SJSA1 (cell line): Measurements from ENCODE around the gene RSAD2. TPM values are rescaled to one million over a fixed set of nuclear protein-coding genes. Genes with fewer than 3 reads are reported as not detected.

Experiments used
- DNase-seq, 2 experiments: peaks; one replicate each; pipeline ENCODE4 v3.0.0-alpha.2; 2015 to 2020; ENCODE audit warnings: low spot score in 2 of 2, low read depth in 1 of 2
- H3K27ac ChIP-seq: fragments of 250-450 bp; sonication (Bioruptor Pico); 2 replicates; pipeline ENCODE4 v1.5.1; 2020; ENCODE audit warnings: mild to moderate bottlenecking, moderate library complexity
- H3K27me3 ChIP-seq: fragments of 250-450 bp; sonication (Bioruptor Pico); replicated peaks from 2 replicates; pipeline ENCODE4 v1.5.1; 2020; ENCODE audit warnings: mild to moderate bottlenecking, moderate library complexity
- H3K36me3 ChIP-seq: fragments of 250-450 bp; sonication (Bioruptor Pico); 2 replicates; pipeline ENCODE4 v1.5.1; 2020; ENCODE audit warnings: mild to moderate bottlenecking
- H3K4me1 ChIP-seq: fragments of 250-450 bp; sonication (Bioruptor Pico); replicated peaks from 2 replicates; pipeline ENCODE4 v1.6.1; 2021; ENCODE audit warnings: mild to moderate bottlenecking
- H3K4me3 ChIP-seq: fragments of 250-450 bp; sonication (Bioruptor Pico); 2 replicates; pipeline ENCODE4 v1.5.1; 2020; ENCODE audit warnings: mild to moderate bottlenecking
- H3K9me3 ChIP-seq: fragments of 250-450 bp; sonication (Bioruptor Pico); replicated peaks from 2 replicates; pipeline ENCODE4 v1.5.1; 2020; ENCODE audit warnings: mild to moderate bottlenecking
- total RNA-seq: library from RNA; depleted of rRNA; stranded (reverse); fragments of >200 nt; shearing (Covaris generic); gene quantifications from 2 replicates; pipeline ENCODE4 v1.2.3, GENCODE V29; 2014; rRNA removed

The RSAD2 gene
- total RNA-seq, 1 experiment from 2014 or later = not detected

GRCh38 chr2:6943523-6943922 lies 65.9 kb downstream of the RSAD2 start:
- no peak for DNase-seq
- Histone ChIP-seq H3K36me3 (no peaks in the 10 kb centered on the region), H3K27ac (peak overlapping the region; percentile 33; the same call in 1 of the 2 replicates), H3K9me3 (no peaks in the 10 kb centered on the region), H3K4me1 (peaks cover 23% of the 10 kb centered on the region), H3K4me3 (no peak overlapping the region), H3K27me3 (no peaks in the 10 kb centered on the region)

DNA sequence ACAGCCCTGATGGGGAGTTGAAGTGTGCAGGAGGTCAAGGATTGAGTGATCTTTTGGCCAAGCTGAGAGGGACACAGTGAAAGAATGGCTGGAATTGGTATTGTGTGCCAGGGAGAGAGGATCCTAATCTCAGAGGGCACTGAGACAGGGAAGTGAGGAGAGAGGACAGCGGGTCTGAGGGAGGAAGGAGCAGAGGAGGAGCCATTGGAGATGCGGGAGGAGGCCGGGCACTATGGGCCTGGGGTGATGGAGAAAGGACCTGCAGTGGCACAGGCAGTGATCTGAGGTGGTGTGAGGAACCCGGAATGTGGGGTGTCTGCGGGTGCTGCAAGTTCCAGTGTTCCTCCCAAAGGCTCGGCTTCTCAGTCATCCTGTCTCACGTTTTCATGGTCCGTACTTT lies 66.4 kb downstream of the RSAD2 start:
- peaks cover 23% of the 10 kb centered on the region for H3K4me1 ChIP-seq
- no peaks in the 10 kb centered on the region for H3K27me3 ChIP-seq
- DNase-seq = no peak
- H3K9me3 ChIP-seq = no peaks in the 10 kb centered on the region
- no peak overlapping the region for H3K4me3 ChIP-seq
- no peaks in the 10 kb centered on the region for H3K36me3 ChIP-seq
- no peak overlapping the region; the same call in 1 of the 2 replicates for H3K27ac ChIP-seq

DNA sequence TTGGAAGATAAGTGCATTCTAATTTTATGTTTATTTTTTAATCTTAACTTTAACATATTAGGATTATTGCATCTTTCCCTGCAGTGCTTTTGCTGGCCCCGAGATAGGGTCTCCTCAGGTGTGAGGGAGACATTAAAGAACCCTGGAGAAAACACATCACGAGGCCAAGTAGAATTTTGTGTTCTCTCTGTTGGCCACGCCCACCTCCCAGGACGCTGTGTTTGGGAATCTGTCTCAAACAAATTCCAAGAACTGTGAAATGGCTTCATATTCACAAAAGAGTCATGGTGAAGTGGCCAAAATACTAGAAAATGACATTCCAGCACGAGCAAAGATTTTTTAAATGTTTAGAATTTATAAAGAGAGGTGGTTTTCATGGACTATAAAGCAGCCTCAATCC lies 67.0 kb downstream of the RSAD2 start:
- no peak for DNase-seq
- Histone ChIP-seq H3K4me1 (peaks cover 23% of the 10 kb centered on the region), H3K9me3 (no peaks in the 10 kb centered on the region), H3K27me3 (no peaks in the 10 kb centered on the region), H3K4me3 (no peak overlapping the region), H3K36me3 (no peaks in the 10 kb centered on the region), H3K27ac (no peak overlapping the region)

- no peaks in the 10 kb centered on the region for H3K27me3 ChIP-seq
- H3K4me1 ChIP-seq = peaks cover 23% of the 10 kb centered on the region
- no peaks in the 10 kb centered on the region for H3K9me3 ChIP-seq
- H3K27ac ChIP-seq = no peak overlapping the region
- no peaks in the 10 kb centered on the region for H3K36me3 ChIP-seq
- no peak overlapping the region for H3K4me3 ChIP-seq
- no peak for DNase-seq
Observed at GRCh38 chr2:6945087-6945813, 67.7 kb downstream of the RSAD2 start.

DNA sequence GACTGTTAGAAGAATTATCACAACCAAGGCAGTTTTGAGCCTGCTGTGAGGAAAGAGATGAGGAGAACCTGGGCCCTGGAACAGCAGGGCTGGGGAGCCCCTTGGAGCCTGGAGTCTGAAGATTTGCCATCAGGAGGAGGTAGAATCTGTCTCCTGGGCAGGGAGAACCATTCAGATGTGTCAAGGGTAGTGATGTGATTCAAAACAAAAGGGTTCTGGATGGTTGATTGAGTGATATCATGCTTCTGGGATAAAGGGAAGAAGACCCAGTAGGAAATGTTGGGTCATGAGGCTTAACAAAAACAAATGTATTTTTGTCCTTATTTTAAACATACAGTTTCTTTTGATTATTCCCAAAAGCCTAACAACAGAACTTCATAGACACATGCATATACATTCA lies 68.2 kb downstream of the RSAD2 start:
- no peak for DNase-seq
- no peaks in the 10 kb centered on the region for H3K9me3 ChIP-seq
- H3K36me3 ChIP-seq = no peaks in the 10 kb centered on the region
- no peak overlapping the region for H3K27ac ChIP-seq
- no peak overlapping the region for H3K4me3 ChIP-seq
- no peaks in the 10 kb centered on the region for H3K27me3 ChIP-seq
- H3K4me1 ChIP-seq = peaks cover 23% of the 10 kb centered on the region

DNA sequence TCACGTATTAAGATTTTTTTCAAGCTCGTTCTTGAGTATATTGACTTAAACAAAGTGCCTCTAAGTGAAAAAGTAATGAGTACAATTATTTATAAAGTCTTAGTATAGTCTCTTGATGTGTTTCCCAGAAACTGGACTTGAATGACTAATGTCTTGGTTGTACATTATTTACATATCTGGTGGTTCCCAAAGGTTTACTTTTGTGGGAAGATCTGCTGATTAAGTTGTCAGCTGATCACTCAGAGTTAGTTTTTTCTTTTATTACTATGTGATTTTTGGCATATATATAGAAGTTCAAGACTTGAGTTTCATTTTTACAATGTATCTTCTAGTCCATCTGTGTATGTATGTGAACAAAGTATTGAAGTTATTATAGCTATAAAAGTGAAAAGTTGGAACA lies 69.1 kb downstream of the RSAD2 start:
- peak in 1 of 2 experiments; percentile 52 for DNase-seq
- H3K9me3 ChIP-seq = no peaks in the 10 kb centered on the region
- H3K4me3 ChIP-seq = no peak overlapping the region
- no peak overlapping the region for H3K27ac ChIP-seq
- H3K36me3 ChIP-seq = no peaks in the 10 kb centered on the region
- no peaks in the 10 kb centered on the region for H3K27me3 ChIP-seq
- H3K4me1 ChIP-seq = peaks cover 23% of the 10 kb centered on the region

Other genes starting within 250 kb of the RSAD2 start
- gene CMPK2, start 11.9 kb upstream of the RSAD2 start, total RNA-seq = 0.55 and 3.1 TPM in 2 replicates
- 5.3 and 7.3 TPM in 2 replicates for gene RNF144A, start 39.6 kb downstream of the RSAD2 start, total RNA-seq